Breast epithelium (tissue), 4 donors: Measurements from ENCODE around the gene WDR44. TPM values are rescaled to one million over a fixed set of nuclear protein-coding genes. Genes with fewer than 3 reads are reported as not detected.

Experiments used
- DNase-seq, 2 donors: peaks; one replicate each; pipeline ENCODE4 v3.0.0-alpha.2; 2019; ENCODE audit warnings: low spot score in 2 of 2
- H3K27ac ChIP-seq, 2 donors: fragments of 200-600 bp; sonication (generic) in 1 of 2; one replicate each; pipeline ENCODE4 v1.5.1; 2016 to 2019; ENCODE audit warnings: mild to moderate bottlenecking in 1 of 2
- H3K27me3 ChIP-seq, 2 donors: fragments of 200-600 bp; sonication (generic) in 1 of 2; one replicate each; pipeline versions ENCODE4 v1.5.1 to v1.6.0; 2017 to 2019; ENCODE audit warnings: control low read depth in 1 of 2, mild to moderate bottlenecking in 1 of 2
- H3K36me3 ChIP-seq: fragments of 200-600 bp; one replicate; pipeline ENCODE4 v1.5.1; 2019
- H3K4me1 ChIP-seq, 2 donors: fragments of 200-600 bp; sonication (generic); one replicate each; pipeline ENCODE4 v1.5.1; 2016 to 2019; ENCODE audit warnings: control low read depth in 1 of 2
- H3K4me3 ChIP-seq, 3 donors: fragments of 200-600 bp; sonication (generic); 1 replicate in 2 of 3; 2 replicates in 1 of 3; pipeline ENCODE4 v1.5.1; 2016 to 2019; ENCODE audit warnings: mild to moderate bottlenecking in 3 of 3, moderate library complexity in 2 of 3
- H3K9me3 ChIP-seq, 2 donors: fragments of 200-600 bp; sonication (generic) in 1 of 2; one replicate each; pipeline ENCODE4 v1.5.1; 2016 to 2019; ENCODE audit warnings: control low read depth in 1 of 2
- POLR2A ChIP-seq: fragments of 450-650 bp; IDR thresholded peaks from one replicate; pipeline ENCODE4 v1.6.1; 2016; ENCODE audit warnings: antibody characterized with exemption, mild to moderate bottlenecking, moderate library complexity
- POLR2AphosphoS5 ChIP-seq, 3 donors: sonication (generic); formaldehyde crosslinking; IDR thresholded peaks; one replicate each; pipeline ENCODE4 v1.6.1; 2017; ENCODE audit warnings: antibody characterized with exemption in 3 of 3
- intact Hi-C: fragments of 100-400 bp; cut with DNase I; formaldehyde crosslinking; loops from one replicate; pipeline ENCODE4 v1.15.1; 2023; ENCODE audit warnings: low total_unique reads
- total RNA-seq, 3 donors: library from RNA; depleted of rRNA; stranded (reverse); fragments of >200 nt; gene quantifications; one replicate each; pipeline ENCODE4 v1.1.0, GENCODE V29; 2016
- TF ChIP-seq, protein P1 (sequence below), 3 donors: fragments of 450-650 bp; IDR thresholded peaks; one replicate each; pipeline ENCODE4 v1.5.1; 2016 to 2017; ENCODE audit warnings: antibody characterized with exemption in 3 of 3, mild to moderate bottlenecking in 3 of 3, moderate library complexity in 3 of 3

WDR44 gene
- total RNA-seq, 3 donors from 2014 or later, result 16.8 to 23.7 (median 19.3) TPM

DNA sequence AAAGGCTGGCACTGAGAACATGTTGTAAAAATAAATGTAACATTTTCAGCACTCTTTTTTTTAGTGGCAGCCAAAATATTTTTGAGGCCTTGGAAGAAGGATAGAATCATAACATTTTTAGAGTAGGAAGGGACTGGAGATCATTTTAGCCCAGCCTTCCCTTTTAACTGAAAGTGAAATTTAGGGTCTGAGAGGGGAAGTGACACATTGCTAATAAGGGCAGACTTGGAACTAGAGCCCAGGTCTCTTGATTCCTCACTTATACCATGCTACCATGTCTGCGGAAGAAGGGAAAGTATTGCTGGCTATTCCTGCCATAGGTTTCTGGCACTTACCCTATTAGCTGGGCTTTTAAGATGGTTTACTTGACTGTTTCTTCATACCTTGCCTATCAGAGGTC, 4.8 kb downstream of the WDR44 start:
- TF ChIP-seq POLR2AphosphoS5 (IDR thresholded peaks at IDR 0.05), result no peak
- TF ChIP-seq, protein P1, sequence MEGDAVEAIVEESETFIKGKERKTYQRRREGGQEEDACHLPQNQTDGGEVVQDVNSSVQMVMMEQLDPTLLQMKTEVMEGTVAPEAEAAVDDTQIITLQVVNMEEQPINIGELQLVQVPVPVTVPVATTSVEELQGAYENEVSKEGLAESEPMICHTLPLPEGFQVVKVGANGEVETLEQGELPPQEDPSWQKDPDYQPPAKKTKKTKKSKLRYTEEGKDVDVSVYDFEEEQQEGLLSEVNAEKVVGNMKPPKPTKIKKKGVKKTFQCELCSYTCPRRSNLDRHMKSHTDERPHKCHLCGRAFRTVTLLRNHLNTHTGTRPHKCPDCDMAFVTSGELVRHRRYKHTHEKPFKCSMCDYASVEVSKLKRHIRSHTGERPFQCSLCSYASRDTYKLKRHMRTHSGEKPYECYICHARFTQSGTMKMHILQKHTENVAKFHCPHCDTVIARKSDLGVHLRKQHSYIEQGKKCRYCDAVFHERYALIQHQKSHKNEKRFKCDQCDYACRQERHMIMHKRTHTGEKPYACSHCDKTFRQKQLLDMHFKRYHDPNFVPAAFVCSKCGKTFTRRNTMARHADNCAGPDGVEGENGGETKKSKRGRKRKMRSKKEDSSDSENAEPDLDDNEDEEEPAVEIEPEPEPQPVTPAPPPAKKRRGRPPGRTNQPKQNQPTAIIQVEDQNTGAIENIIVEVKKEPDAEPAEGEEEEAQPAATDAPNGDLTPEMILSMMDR (IDR thresholded peaks at IDR 0.05), result no peak
- no peak for TF ChIP-seq POLR2A
- intact Hi-C loops, result no loop called here

DNA sequence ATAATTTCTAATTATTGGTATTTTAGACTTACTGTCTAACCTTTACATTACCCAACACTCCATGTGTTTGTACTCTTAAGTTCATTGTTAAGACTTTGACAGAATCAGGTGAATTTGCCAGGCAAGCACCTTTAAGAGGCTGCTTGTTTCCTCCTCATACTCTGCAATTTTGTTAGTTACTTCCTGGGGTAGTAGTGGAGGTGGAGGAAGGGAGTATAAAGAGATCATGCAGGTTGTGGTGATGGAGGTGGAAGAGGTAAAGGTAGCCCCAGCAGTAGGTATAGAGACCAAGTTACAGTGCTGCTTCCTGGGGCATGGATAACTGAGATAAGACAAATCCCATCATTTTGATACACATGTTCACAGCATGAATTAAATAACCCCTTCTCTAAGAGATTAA, 6.7 kb downstream of the WDR44 start:
- H3K9me3 ChIP-seq, result no peaks in the 10 kb centered on the region
- intact Hi-C loops, result no loop called here
- no peaks in the 10 kb centered on the region for H3K4me1 ChIP-seq
- no peak overlapping the region for H3K4me3 ChIP-seq
- H3K27me3 ChIP-seq, result peaks cover 0 to 1% of the 10 kb centered on the region in 2 donors
- no peak overlapping the region for H3K27ac ChIP-seq
- TF ChIP-seq, protein P1 (IDR thresholded peaks at IDR 0.05), result no peak
- TF ChIP-seq POLR2AphosphoS5 (IDR thresholded peaks at IDR 0.05) (no peak), POLR2A (no peak)
- DNase-seq, result no peak
- H3K36me3 ChIP-seq, result no peaks in the 10 kb centered on the region

More for the DNA sequence above, 4.8 kb downstream of the WDR44 start:
- H3K9me3 ChIP-seq, result no peaks in the 10 kb centered on the region
- H3K4me1 ChIP-seq, result no peaks in the 10 kb centered on the region
- H3K4me3 ChIP-seq, result no peak overlapping the region
- no peak overlapping the region for H3K27ac ChIP-seq
- DNase-seq, result no peak
- no peaks in the 10 kb centered on the region for H3K36me3 ChIP-seq
- peaks cover 0 to 2% of the 10 kb centered on the region in 2 donors for H3K27me3 ChIP-seq

DNA sequence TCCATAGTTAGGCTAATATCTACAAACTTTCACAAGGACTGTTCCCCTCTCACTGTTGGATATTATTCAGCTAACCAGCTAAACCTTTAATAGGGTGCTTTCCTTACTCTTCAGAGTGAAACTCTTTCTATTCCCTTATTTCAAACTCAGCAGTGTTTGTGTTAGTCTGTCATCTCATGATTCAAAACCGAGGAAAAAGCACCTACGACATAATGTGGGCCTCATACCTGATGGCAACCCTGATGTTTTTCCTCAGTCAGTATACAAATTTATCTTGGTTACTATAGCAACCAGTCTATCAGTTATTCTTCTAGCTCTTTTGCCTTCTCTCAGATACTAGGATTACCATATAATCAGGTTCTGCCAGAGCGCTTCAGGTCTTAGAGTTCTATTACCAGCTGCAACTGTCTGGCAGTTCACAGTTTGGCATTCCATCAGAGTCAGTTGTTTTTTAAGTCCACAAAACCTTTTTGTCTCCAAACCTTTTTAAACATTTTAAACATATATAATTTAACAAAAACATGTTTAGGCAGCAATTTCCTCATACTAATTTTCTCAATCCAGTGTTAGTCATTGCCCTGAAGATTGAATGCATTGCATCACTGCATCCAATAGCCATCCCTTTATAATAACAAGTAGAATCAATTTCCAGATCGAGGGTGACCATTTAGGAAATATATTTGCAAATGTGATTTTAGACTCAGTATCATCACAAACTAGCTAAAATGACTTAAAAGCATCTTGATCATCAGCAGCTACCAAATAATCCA, 7.4 kb downstream of the WDR44 start:
- intact Hi-C loops, result no loop called here
- Histone ChIP-seq H3K9me3 (no peaks in the 10 kb centered on the region), H3K4me3 (no peak overlapping the region), H3K27me3 (peaks cover 0 to 4% of the 10 kb centered on the region in 2 donors), H3K4me1 (no peaks in the 10 kb centered on the region), H3K27ac (no peak overlapping the region), H3K36me3 (no peaks in the 10 kb centered on the region)
- no peak for DNase-seq
- no peak for TF ChIP-seq POLR2A
- TF ChIP-seq, protein P1 (IDR thresholded peaks at IDR 0.05), result no peak
- TF ChIP-seq POLR2AphosphoS5 (IDR thresholded peaks at IDR 0.05), result no peak

DNA sequence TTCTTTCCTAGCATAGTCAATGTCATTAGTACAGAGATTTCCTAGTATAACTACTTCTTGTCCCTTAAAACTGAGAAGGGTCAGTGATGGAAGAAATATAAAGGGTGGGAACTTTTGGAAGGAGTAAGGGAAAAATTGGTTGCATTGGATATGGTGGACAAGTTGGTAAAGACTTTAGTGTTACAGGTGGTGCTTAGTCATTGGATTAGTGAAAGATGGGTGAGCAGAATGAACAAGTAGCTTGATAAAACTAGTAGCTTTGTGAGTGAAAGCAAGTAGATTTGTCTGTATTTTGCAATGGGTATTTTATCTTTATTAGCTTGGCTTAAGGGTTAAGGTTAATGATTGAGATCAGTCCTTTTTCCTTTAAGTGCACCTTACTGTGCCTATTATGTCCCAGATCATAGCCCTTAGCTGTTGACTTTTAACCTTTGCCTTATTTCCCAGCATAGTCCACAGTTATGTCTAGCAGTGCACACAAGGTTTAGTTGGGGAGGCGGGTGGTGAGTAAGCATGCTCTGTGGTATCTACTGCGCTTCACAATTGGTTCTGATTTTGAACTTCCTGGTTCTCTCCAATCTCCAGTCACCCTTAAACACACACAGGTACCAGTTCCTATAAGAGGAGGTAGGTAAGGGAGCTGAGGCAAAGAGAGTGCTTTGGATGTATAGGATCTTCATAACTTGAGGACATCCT, 9.5 kb downstream of the WDR44 start:
- Histone ChIP-seq H3K9me3 (no peaks in the 10 kb centered on the region), H3K36me3 (no peaks in the 10 kb centered on the region), H3K4me3 (no peak overlapping the region), H3K27ac (no peak overlapping the region), H3K4me1 (no peaks in the 10 kb centered on the region), H3K27me3 (peaks cover 0 to 4% of the 10 kb centered on the region in 2 donors)
- intact Hi-C loops, result no loop called here
- DNase-seq, result no peak
- TF ChIP-seq POLR2AphosphoS5 (IDR thresholded peaks at IDR 0.05), result no peak
- TF ChIP-seq POLR2A, result no peak
- TF ChIP-seq, protein P1 (IDR thresholded peaks at IDR 0.05), result no peak

DNA sequence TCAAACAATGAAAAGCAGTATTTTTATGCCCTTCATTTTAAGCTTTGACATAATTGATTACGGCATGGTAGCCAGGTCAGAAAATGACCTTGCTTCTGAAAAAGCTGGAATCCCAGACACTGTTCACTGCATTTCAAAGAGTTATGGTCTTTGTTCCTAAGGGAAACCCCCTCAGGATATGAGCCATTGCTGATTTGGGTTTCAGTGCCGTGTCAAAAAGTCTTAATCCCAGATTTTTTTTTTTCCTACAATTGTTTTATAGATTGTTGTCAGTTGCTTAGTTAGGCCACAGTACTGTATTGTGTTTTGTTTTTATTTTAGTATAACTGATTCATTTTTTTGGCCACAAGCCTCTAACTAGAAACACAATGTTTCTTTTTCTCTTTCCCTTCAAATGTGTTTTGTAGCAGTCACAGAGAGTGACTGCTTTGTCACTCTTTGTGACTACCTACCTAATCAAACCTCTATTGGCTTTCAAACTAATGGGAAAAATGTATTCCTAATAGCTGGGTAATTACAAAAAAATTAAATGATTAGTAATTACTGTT, 10.3 kb downstream of the WDR44 start:
- no peak overlapping the region for H3K4me3 ChIP-seq
- intact Hi-C loops, result no loop called here
- H3K9me3 ChIP-seq, result no peaks in the 10 kb centered on the region
- TF ChIP-seq POLR2A (no peak), POLR2AphosphoS5 (IDR thresholded peaks at IDR 0.05) (no peak)
- TF ChIP-seq, protein P1 (IDR thresholded peaks at IDR 0.05), result no peak
- no peaks in the 10 kb centered on the region for H3K4me1 ChIP-seq
- H3K36me3 ChIP-seq, result no peaks in the 10 kb centered on the region
- peaks cover 0 to 4% of the 10 kb centered on the region in 2 donors for H3K27me3 ChIP-seq
- no peak overlapping the region for H3K27ac ChIP-seq
- no peak for DNase-seq
